SK-N-MC (cell line): ENCODE measurements around the gene SPIRE2.

ENCODE experiments used
- EZH2 ChIP-seq: fragments of 200-600 bp; sonication (generic); IDR thresholded peaks from one replicate; pipeline ENCODE4 v1.6.1; 2017; ENCODE audit warnings: antibody characterized with exemption
- FOXP2 ChIP-seq: optimal IDR thresholded peaks from 2 replicates; pipeline ENCODE3; 2011; ENCODE audit warnings: mild to moderate bottlenecking, moderate library complexity; ENCODE audit not compliant: insufficient read depth; ENCODE audit errors: extremely low read length, control extremely low read depth
- POLR2AphosphoS5 ChIP-seq: IDR thresholded peaks from 2 replicates; pipeline ENCODE4 v1.6.1; 2012; ENCODE audit warnings: mild to moderate bottlenecking, low read depth, low read length, borderline replicate concordance

DNA sequence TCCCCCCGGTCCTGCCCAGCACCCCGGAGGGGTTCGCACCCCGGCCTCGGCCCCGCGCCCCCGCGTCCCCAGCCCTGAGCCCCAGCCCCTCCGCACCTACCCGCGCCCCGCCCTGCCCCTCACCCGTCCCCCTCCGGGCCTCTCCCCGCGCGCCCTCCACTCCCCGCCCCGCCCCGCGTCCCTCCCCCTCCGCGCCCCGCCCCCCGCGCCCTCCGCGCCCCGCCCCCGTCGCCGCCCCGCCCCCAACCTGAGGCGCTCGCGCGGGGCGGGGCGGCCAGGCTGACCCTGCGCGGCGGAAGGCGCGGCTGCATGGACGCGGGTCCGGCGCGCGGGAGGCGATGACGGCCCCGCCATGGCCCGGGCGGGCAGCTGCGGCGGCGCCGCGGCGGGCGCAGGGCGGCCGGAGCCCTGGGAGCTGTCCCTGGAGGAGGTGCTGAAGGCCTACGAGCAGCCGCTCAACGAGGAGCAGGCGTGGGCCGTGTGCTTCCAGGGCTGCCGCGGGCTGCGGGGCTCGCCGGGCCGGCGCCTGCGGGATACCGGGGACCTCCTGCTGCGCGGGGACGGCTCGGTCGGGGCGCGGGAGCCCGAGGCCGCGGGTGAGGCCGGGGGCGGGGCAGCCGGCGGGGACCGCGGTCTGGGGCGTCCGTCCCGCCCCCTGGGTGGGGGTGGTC lies at the start of gene SPIRE2:
- TF ChIP-seq EZH2 (no peak), POLR2AphosphoS5 (no peak), FOXP2 (no peak)
